ENCODE measurements around the gene GLT1D1.

GRCh38 chr12:128944956-128945355 is 91.7 kb downstream of the GLT1D1 start:
- TF ChIP-seq POLR2AphosphoS5 (IDR thresholded peaks at IDR 0.05; ENCODE audit: borderline replicate concordance, low read depth, low read length) (no peak), EZH2 (IDR thresholded peaks at IDR 0.05) (no peak)

Measured in SK-N-MC (cell line).